Smooth muscle cell (in vitro differentiated cells): ENCODE data around the gene ITGAL. TPM values are rescaled to one million over a fixed set of nuclear protein-coding genes. Genes with fewer than 3 reads are reported as not detected.
"Not testable (repeated sequence)": the region's sequence is repeated elsewhere in the genome, so short reads cannot be mapped to it uniquely, and the experiment has no call there.

Experiments
- DNase-seq: peaks from one replicate; lab custom pipeline; 2025; ENCODE audit not compliant: unreplicated experiment; lab: John Stamatoyannopoulos, UW
- H2AFZ ChIP-seq: fragments of 200-600 bp; sonication (generic); 2 replicates; pipeline ENCODE4 v1.6.0; 2016; ENCODE audit warnings: antibody characterized with exemption, low read depth, mild to moderate bottlenecking
- H3F3A ChIP-seq: fragments of 200-600 bp; sonication (generic); 2 replicates; pipeline ENCODE4 v1.6.0; 2017; ENCODE audit warnings: antibody characterized with exemption, low read depth
- H3K27ac ChIP-seq: fragments of 200-600 bp; sonication (generic); 2 replicates; pipeline ENCODE4 v1.5.1; 2016; ENCODE audit warnings: low read depth, mild to moderate bottlenecking
- H3K27me3 ChIP-seq: fragments of 200-600 bp; sonication (generic); 2 replicates; pipeline ENCODE4 v1.6.1; 2016; ENCODE audit warnings: low read depth, mild to moderate bottlenecking
- H3K36me3 ChIP-seq: fragments of 200-600 bp; sonication (generic); 2 replicates; pipeline ENCODE4 v1.5.1; 2016; ENCODE audit warnings: low read depth
- H3K4me1 ChIP-seq: fragments of 200-600 bp; sonication (generic); 2 replicates; pipeline ENCODE4 v1.5.1; 2016; ENCODE audit warnings: low read depth
- H3K4me2 ChIP-seq: fragments of 200-600 bp; sonication (generic); 2 replicates; pipeline ENCODE4 v1.6.0; 2016; ENCODE audit warnings: mild to moderate bottlenecking
- H3K4me3 ChIP-seq: fragments of 200-600 bp; sonication (generic); 2 replicates; pipeline ENCODE4 v1.5.1; 2016; ENCODE audit warnings: mild to moderate bottlenecking
- H3K79me2 ChIP-seq: fragments of 200-600 bp; sonication (generic); 2 replicates; pipeline ENCODE4 v1.6.0; 2016; ENCODE audit warnings: low read depth, mild to moderate bottlenecking
- H3K9ac ChIP-seq: fragments of 200-600 bp; sonication (generic); 2 replicates; pipeline ENCODE4 v1.6.0; 2016; ENCODE audit warnings: low read depth
- H3K9me3 ChIP-seq: fragments of 200-600 bp; sonication (generic); replicated peaks from 2 replicates; pipeline ENCODE4 v1.5.1; 2016; ENCODE audit warnings: low read depth
- H4K20me1 ChIP-seq: fragments of 200-600 bp; sonication (generic); 2 replicates; pipeline ENCODE4 v1.6.0; 2016; ENCODE audit warnings: low read depth
- CTCF ChIP-seq: fragments of 200-600 bp; sonication (generic); IDR thresholded peaks from 2 replicates; pipeline ENCODE4 v1.5.1; 2017; ENCODE audit warnings: borderline replicate concordance, mild to moderate bottlenecking, antibody characterized with exemption; ENCODE audit not compliant: insufficient read depth, poor library complexity, severe bottlenecking
- WGBS: methylation state at CpG from one replicate; pipeline ENCODE4 v1.1.7; 2016; ENCODE audit warnings: low lambda C conversion rate; 5-methylcytosine and 5-hydroxymethylcytosine counted together
- polyA plus RNA-seq: library from polyadenylated mRNA; unstranded; fragments of >200 nt; fragmentation: Nextera tagmentation; extraction: Ambion mirVana; gene quantifications from 2 replicates; pipeline ENCODE4 v1.2.1, GENCODE V29; 2016
- total RNA-seq: library from RNA; depleted of rRNA; stranded (reverse); fragments of >200 nt; gene quantifications from 2 replicates; pipeline ENCODE4 v1.2.3, GENCODE V29; 2014

ITGAL gene
- total and polyA plus RNA-seq, 2 experiments from 2014 or later: not detected

- H2AFZ ChIP-seq: no peak overlapping the region
- H3K9ac ChIP-seq: no peak overlapping the region
- no peaks in the 10 kb centered on the region for H3K79me2 ChIP-seq
- no peaks in the 10 kb centered on the region for H4K20me1 ChIP-seq
- H3K27me3 ChIP-seq: no peaks in the 10 kb centered on the region
- no peaks in the 10 kb centered on the region for H3K4me1 ChIP-seq
- no peaks in the 10 kb centered on the region for H3K9me3 ChIP-seq
- no peaks in the 10 kb centered on the region for H3F3A ChIP-seq
- H3K4me3 ChIP-seq: no peak overlapping the region
- H3K4me2 ChIP-seq: no peak overlapping the region
- no peak for TF ChIP-seq CTCF
- no peaks in the 10 kb centered on the region for H3K36me3 ChIP-seq
- no peak for DNase-seq
- 90% methylated on average over 20 of the region's 20 CpGs for WGBS
- no peak overlapping the region for H3K27ac ChIP-seq
These were observed 46.8 kb downstream of the ITGAL start for GRCh38 chr16:30519120-30520049.

- H3K9ac ChIP-seq: no peak overlapping the region
- no peak overlapping the region for H3K4me3 ChIP-seq
- no peak for DNase-seq
- peaks cover 10% of the 10 kb centered on the region for H3F3A ChIP-seq
- TF ChIP-seq CTCF: no peak
- H2AFZ ChIP-seq: no peak overlapping the region
- 93% methylated on average over 7 of the region's 7 CpGs for WGBS
- no peaks in the 10 kb centered on the region for H3K9me3 ChIP-seq
- no peaks in the 10 kb centered on the region for H3K36me3 ChIP-seq
- H3K4me2 ChIP-seq: no peak overlapping the region
- no peaks in the 10 kb centered on the region for H4K20me1 ChIP-seq
- no peaks in the 10 kb centered on the region for H3K79me2 ChIP-seq
- no peak overlapping the region for H3K27ac ChIP-seq
- peaks cover 4% of the 10 kb centered on the region for H3K4me1 ChIP-seq
- H3K27me3 ChIP-seq: no peaks in the 10 kb centered on the region
These were observed 48.9 kb downstream of the ITGAL start for GRCh38 chr16:30521476-30521872.

GRCh38 chr16:30521873-30522641 is 49.5 kb downstream of the ITGAL start:
- no peak overlapping the region for H2AFZ ChIP-seq
- H3F3A ChIP-seq: peaks cover 10% of the 10 kb centered on the region
- no peak overlapping the region for H3K4me3 ChIP-seq
- no peaks in the 10 kb centered on the region for H3K9me3 ChIP-seq
- peaks cover 4% of the 10 kb centered on the region for H3K4me1 ChIP-seq
- WGBS: 82% methylated on average over 11 of the region's 11 CpGs
- no peak overlapping the region for H3K4me2 ChIP-seq
- no peak for DNase-seq
- H3K36me3 ChIP-seq: no peaks in the 10 kb centered on the region
- no peak overlapping the region for H3K9ac ChIP-seq
- H3K27me3 ChIP-seq: no peaks in the 10 kb centered on the region
- TF ChIP-seq CTCF: no peak
- no peak overlapping the region for H3K27ac ChIP-seq
- no peaks in the 10 kb centered on the region for H3K79me2 ChIP-seq
- no peaks in the 10 kb centered on the region for H4K20me1 ChIP-seq

GRCh38 chr16:30522702-30523463 is 50.3 kb downstream of the ITGAL start:
- H3K36me3 ChIP-seq, H3K9me3 ChIP-seq, DNase-seq, H4K20me1 ChIP-seq, H2AFZ ChIP-seq, H3K4me2 ChIP-seq, H3K27me3 ChIP-seq, H3K4me3 ChIP-seq, H3K79me2 ChIP-seq, H3K27ac ChIP-seq, H3K9ac ChIP-seq, H3K4me1 ChIP-seq: not testable (repeated sequence)
- peaks cover 13% of the 10 kb centered on the region for H3F3A ChIP-seq
- WGBS: 89% methylated on average over 12 of the region's 12 CpGs
